MM.1S (cell line): ENCODE data around the gene PER2.

Source experiments
- CTCF ChIP-seq: fragments of 300-600 bp; sonication (generic); IDR thresholded peaks from 2 replicates; pipeline ENCODE4 v1.5.1; 2016; ENCODE audit warnings: antibody characterized with exemption, low read length, mixed read lengths
- EZH2 ChIP-seq: fragments of 300-600 bp; sonication (generic); optimal IDR thresholded peaks from 2 replicates; pipeline ENCODE3; 2017; ENCODE audit warnings: low read depth, mild to moderate bottlenecking, antibody characterized with exemption, low read length, mixed read lengths
- EZH2phosphoT487 ChIP-seq: fragments of 300-600 bp; sonication (generic); IDR thresholded peaks from 2 replicates; pipeline ENCODE4 v1.6.1; 2018; ENCODE audit warnings: antibody characterized with exemption, low read length

- TF ChIP-seq EZH2phosphoT487 (no peak), CTCF (no peak), EZH2 (no peak)
These were observed 60.8 kb downstream of the PER2 start for GRCh38 chr2:238227587-238228032.
